Keratinocyte (primary cell): ENCODE results near the gene FAM210B.

ENCODE experiments used
- CTCF ChIP-seq, 3 experiments: IDR thresholded peaks in 1 of 3; conservative IDR thresholded peaks in 1 of 3; optimal IDR thresholded peaks in 1 of 3; 2 replicates in 2 of 3; 3 replicates in 1 of 3; pipeline versions ENCODE3 to v1.5.1; 2011; ENCODE audit warnings: low read length in 3 of 3, mild to moderate bottlenecking in 3 of 3, moderate library complexity in 2 of 3, control low read depth in 1 of 3, inconsistent platforms in 1 of 3; ENCODE audit not compliant: insufficient read depth in 2 of 3; ENCODE audit errors: extremely low read depth in 1 of 3
- EZH2 ChIP-seq: IDR thresholded peaks from one replicate; pipeline ENCODE4 v1.6.1; 2012; ENCODE audit warnings: inconsistent platforms, mild to moderate bottlenecking, low read length, moderate library complexity

DNA sequence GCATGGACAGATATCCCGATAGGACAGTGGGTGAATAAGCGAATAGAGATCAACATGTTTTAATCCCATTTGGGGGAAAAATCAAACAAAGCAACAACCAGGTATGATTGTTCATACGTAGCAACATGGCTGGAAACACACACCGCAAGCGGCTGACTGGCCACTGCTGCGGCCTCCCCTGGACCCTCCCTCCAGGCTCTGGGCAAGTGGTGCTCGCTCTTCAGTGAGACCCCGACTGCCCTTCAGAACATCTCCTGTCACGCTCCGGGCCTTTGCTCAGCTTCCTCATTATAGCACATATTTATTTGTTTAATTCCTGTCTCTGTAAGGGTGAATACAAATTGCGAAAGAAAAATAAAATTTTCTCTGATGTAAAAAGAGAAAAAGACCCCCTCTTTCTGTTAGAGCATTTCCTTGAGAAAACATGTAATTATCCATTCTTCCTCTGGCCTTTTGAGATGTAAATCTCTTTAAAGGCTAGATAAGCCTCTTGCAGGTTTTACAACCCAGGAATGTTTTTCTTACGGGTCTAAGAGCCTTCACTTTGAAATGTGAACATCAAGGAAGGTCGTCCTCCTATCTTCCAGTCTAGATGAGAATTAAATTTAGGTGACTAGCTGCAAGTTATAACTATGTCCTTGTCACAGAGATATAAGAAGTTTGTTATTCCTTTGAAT, 11.0 kb upstream of the FAM210B start:
- no peak for TF ChIP-seq CTCF (optimal IDR thresholded peaks at IDR 0.05 in 1 of 3, IDR thresholded peaks at IDR 0.05 in 1 of 3, conservative IDR thresholded peaks at IDR 0.05 in 1 of 3; ENCODE audit: extremely low read depth in 1 of 3, insufficient read depth in 2 of 3, low read length in 3 of 3)
- TF ChIP-seq EZH2 = no peak
